ENCODE measurements around the gene LRRC8D.

- TF ChIP-seq YY1 (IDR thresholded peaks at IDR 0.05; ENCODE audit: insufficient read depth, insufficient read length) = no peak
- TF ChIP-seq ZNF274 (IDR thresholded peaks at IDR 0.05; ENCODE audit: low read depth, low read length) = no peak
- no peak for TF ChIP-seq SUZ12 (IDR thresholded peaks at IDR 0.05; ENCODE audit: extremely low read depth, insufficient read depth, insufficient read length)
These were observed 102.7 kb downstream of the LRRC8D start for GRCh38 chr1:89923517-89923916.
